GM19239 (cell line): Measurements from ENCODE around the gene MTMR3.

Experiments
- DNase-seq: peaks from one replicate; pipeline ENCODE4 v3.0.0; 2011; ENCODE audit warnings: low spot score; ENCODE audit not compliant: insufficient read length
- FAIRE-seq: peaks from 2 replicates; lab custom pipeline; 2011; peaks lifted over from hg19 to GRCh38; lab: Jason Lieb, UNC

The MTMR3 gene

DNA sequence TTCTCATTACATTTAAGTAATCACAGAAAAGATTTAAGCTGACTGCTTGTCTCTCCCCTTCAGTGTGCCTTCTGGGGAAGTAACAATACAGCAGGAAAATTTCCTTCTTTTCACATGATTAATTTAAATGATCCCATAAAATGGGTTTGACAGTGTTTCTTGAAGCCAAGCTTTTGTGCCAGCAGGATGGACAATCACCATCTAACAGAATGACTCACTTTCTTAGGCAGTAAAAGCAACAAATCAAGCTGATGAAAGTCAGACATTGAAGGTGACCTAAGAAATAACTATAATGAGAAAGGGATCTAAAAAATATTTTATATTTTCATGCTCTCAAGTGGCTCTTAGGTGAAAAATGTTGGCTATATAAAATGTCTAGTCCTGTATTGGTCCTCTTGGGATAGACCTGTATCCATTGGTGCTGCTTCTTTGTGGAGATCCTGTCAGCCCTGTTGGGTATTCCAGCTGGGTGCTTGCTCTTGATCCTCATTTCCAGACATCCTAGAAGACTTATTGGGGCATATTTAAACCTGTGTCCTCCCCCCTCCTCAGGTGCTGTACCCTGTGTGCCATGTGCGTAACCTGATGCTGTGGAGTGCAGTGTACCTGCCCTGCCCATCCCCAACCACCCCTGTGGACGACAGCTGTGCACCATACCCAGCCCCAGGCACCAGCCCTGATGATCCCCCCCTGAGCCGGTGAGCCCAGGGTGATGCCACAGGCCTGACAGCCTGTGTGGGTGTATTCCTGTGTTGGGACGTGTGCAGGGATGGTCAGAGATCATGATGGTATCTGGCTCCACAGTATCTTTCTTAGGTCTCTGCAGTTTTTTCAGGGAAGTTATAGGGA, 134.6 kb downstream of the MTMR3 start:
- DNase-seq: no peak
- FAIRE-seq: no peak

DNA sequence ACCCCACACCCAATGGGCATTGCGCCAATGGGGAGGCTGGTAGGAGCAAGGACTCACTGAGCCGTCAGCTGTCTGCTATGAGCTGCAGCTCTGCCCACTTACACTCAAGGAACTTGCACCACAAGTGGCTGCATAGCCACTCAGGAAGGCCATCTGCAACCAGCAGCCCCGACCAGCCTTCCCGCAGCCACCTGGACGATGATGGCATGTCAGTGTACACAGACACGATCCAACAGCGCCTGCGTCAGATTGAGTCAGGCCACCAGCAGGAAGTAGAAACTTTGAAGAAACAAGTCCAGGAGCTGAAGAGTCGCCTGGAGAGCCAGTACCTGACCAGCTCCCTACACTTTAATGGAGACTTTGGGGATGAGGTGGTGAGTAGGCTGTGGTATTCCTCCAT, 137.5 kb downstream of the MTMR3 start:
- DNase-seq (no peak), FAIRE-seq (no peak)

DNA sequence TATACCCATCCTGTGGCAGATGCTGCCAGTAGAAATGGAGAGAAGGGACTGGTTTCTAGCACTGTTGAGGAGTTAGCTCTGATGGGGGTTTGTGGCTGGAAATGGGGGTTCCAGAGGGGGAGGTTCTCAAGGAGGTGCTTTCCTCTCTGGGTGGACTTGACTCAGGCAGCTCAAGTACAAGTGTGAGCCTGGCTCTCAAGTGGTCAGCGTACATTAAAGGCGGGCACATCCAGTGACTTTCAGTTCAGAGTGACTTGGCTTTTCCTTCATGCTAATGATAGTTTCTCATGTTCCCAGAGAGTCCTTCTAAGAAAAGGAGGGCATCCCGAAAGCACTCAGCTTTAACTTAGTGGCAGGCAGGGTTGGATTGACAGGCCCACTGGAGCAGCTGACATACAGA, 138.4 kb downstream of the MTMR3 start:
- no peak for DNase-seq
- FAIRE-seq: no peak

DNA sequence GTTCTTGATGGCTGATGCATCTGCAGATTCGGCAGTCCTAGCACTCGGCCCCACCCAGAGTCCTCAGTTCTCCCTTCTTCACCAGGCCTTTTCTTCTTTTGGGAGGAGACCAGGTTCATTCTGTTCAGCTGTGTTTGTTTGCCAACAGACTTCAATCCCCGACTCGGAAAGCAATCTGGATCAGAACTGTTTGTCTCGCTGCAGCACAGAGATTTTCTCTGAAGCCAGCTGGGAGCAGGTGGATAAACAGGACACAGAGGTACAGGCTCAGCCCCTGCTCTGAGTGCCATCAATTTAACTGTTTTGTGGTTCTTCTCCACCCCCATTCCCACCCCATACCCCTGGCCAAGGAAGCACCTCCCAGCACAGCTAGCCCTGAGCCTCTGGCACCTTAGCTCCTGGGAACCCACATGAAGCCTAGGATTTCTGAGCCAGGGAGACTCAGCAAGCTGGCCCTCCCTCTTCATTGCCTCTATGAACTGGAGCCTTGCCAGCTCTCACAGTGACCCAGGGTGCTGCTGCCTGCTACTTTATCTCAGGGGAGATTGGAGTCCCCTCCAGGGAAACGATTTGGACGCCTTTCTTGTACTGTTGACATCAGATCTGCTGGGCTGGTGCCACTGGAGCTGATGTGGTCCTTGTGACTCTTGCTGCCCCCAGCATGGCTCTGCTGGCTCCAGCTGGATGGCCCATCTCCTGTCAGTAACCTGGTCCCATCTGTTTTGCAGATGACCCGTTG, 139.1 kb downstream of the MTMR3 start:
- DNase-seq: no peak
- FAIRE-seq: no peak

DNA sequence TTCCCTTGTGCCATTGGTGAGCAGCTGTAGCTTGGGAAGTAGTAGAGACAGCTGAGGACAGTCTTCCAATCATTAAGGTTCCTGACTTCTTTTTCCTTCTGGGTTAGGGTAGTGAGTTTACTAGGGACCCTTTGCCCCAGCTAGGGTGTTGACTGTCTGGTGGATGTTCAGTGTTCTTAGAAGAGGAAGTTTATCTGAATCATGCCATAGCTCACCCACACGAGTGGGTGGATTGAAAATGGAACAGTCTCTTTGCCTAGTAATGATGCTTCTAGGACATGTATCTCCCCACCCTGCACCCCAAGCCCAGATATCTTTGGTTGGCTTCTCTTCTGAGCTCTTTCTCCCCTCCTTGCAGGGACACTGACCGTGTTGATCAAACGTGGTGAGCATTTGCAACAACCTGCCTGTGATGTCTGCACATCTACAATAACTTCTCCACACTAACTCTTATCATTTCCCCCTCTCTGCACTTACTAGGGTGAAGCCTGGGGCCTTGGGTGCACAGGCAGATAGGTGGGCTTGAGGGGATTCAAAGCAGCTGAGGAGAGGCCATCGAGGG, 140.2 kb downstream of the MTMR3 start:
- FAIRE-seq: no peak

DNA sequence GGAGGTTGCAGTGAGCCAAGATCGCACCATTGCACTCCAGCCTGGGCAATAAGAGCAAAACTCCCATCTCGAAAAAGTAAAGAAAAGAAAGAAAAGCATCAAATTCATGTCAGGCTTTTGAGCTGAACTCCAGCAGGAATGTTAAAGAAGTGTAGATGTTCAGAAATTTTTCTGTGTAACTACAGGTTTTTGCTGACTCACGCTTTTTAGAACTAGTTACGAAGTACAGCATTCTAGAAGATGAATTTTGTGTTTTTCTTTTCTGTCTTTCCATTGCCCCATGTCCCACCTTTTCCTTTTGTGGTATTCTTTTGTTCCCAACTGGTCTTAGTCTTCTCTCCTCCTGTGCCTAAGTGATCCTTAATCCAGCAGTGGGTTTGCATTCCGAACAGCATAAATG, 141.3 kb downstream of the MTMR3 start:
- DNase-seq: no peak
- no peak for FAIRE-seq

More for the DNA sequence above, 140.2 kb downstream of the MTMR3 start:
- DNase-seq: no peak

DNA sequence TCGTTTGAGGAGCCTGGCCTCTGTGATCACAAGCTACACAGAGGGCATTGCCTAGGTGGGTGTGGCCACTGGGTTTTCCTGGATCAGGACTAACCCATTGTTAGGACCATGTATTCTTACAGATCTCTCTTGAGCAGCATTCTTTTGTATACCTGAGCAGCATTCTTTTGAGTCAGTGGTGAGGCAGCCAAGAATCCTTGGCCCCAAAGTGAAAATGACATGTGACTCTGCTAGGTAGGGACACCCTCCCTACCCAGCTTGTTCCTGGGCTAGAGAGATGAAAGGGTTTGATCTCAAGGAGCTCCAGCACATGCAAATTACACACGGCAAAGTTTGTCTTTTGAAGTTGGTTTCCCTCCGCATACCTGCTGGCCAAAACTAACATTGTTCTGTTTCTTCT, 142.2 kb downstream of the MTMR3 start:
- DNase-seq (no peak), FAIRE-seq (no peak)

DNA sequence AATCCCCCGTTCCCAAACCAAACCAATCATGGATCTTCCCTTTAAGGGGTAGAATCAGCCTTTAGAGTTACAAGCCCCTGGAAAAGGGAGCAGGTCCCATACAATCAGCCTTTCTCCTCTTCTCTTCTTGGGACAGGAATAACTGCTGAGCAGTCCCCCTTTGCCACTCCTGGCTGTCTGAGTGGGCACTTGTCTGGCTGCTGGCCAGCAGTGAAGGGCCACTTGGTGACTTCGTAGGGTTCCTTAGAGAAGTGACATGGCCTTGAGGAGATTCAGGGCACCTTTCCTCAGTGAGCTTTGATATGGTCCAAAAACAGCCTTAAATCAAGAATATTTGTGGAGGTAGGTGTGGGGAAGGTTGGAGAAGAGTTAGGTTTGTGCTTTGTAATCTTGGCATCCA, 143.8 kb downstream of the MTMR3 start:
- DNase-seq (no peak), FAIRE-seq (no peak)

DNA sequence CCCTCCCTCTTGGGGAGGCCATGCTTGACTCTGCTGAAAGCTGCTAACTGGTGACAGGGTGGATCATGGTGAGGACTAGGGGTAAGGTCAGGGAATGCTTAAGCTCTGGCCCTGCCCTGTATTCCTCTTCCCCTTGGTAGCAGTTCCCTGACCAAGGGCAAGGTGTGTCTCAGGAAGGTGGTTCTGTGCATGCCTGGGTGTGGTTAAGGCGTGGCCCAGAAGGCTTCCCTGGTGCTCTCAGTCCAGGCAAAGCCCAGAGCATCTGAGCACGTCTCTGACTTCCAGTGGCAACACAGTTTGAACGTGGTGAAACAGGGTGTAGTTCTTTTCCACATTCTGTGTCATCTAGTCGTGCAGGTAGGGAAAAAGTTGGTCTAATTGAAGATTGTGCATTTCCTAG, 144.2 kb downstream of the MTMR3 start:
- DNase-seq: no peak
- FAIRE-seq: no peak

DNA sequence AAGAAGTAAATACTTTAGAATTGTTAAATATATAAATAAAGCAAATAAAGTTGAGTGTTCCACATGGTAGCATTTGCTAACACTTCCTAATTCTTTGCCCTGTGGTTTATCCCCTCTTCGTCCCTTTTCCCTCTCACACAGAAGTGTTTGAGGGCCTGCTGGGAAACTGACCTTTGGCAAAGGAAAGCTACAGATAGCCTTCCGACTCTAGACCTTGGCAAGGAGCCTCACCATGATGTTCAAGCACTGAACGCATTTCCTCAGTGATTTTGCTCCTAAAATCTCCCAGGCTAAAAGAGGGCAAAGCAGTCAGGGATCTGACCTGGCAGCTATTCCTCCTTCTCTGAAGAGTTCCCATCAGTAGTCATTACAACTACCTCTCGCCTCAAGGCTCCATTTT, 144.8 kb downstream of the MTMR3 start:
- FAIRE-seq: no peak
- DNase-seq: no peak

DNA sequence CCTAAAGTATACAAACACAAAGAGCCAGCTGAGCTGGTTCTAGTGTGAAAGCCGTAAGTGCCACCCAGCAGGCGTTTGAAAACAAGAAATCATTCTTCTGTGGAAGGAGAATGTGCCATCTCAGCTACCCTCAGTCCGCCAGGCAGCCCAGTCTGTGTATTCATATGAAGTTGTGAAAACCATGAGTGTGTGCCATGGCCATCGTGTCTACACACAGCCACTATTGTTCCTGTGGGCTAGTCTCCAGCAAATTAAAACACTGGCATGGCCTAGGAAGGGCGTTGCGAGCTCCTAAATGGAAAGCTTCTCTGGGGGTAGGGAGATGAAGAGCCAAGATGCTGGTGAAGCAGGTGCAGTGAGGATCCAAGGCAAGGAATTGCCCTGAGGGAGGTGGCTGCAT, 145.8 kb downstream of the MTMR3 start:
- DNase-seq (no peak), FAIRE-seq (no peak)

DNA sequence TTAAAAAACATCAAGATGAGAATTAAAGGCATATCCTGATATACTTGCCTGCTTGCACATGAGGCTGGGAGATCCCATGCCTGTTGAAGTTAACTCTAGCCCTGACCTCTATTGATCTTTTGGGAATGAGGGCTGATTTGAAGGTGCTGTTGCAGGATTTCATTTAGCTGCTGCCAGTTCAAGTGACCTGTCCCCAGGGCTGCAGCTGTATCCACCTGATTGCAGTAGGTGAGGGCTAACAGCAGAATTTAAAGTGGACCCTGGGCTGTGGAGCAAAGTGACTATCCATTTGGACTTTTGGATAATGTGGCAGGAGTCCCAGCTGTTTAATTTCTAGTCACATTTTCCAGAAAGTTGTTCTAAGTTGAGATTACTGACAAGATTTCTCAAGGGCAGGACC, 146.5 kb downstream of the MTMR3 start:
- DNase-seq (no peak), FAIRE-seq (no peak)

DNA sequence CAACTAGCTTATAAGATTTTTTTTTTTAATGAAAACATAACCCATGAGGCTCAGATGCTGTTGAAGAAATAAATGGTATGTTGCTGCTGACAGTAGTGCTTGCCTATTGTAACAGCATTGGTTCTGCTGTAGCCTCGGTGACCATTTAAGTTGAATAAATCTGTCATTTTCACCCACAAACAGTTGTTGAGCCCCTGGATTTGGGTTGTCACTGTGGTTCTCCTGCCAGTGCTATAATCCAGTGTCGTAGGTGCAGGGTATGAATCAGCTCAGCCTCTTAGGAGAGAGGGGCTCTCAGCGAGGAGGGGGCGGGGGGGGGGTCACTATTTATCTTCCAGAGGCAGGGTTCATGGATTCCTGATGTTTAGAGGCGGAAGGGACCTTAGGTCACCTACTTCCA, 147.4 kb downstream of the MTMR3 start:
- FAIRE-seq: no peak
- no peak for DNase-seq

DNA sequence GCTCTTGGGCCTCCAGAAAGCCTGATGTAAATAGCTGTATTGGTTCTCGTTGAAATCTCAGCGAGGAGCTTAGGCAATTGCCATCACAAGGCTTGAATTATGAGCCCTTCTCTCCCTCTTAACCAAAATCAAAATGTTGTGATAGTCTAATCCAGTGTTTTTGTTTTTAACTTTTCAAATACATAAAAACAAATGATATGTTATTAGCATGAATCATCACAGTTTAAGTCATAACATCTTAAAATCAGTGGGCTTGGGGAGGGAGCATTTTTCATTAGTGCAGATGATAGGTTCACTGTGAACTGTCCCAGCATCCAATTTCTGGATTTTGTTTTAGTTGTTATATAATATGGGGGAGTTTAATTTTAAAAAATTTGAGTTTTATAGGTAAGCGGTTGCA, 148.4 kb downstream of the MTMR3 start:
- no peak for FAIRE-seq

DNA sequence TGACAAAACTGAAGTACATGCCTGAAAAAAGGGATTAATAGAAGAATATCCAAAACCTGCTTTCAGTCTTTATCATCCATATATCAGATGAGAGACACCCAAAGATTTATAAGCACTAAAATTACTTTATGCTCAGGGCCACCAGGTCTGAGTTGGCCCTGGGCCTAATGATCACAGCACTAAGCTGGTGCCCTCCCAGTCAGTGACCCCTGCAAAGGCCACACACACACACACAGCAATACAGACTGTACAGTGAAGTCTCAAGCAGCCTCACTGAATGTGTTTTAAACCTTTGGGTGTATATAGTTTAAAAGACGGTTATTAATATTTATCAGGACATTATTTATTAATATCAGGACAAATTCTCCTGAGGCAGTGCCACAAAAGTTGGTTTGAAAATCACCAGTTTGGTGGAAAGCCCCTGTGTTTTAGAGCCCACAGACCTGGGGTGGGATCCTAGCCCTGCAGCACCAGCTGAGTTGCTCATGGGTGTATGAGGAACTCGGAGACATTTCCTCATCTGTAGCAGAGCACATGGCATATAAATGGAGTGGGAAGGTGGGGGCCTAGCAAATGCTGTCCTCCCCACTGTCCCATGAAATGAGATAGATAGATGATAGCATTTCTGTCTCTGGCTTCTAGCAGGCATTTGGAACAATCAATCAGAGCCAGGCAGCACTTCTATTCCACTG, 148.9 kb downstream of the MTMR3 start:
- DNase-seq: no peak

More for the DNA sequence above, 148.4 kb downstream of the MTMR3 start:
- DNase-seq: no peak

DNA sequence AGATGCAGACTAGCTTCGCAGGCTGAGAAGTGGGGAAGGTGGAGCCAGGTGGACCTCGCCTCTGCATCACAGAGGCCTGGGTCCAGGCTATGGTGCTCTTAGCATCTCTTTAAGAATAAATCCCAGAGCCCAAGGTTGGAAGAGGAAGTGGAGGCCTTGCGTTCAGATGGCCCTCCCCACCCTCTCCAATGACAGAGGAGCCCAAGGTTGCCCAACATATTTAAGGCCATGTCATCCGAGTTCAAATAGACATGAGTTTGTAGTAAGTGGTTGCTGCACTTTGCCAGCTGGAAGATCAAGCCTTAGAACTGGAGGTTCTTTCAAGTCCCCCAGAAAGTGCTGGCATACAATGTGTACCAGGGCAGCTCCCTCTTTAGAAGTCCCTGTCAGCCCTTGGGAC, 150.2 kb downstream of the MTMR3 start:
- FAIRE-seq (no peak), DNase-seq (no peak)

More for the DNA sequence above, 148.9 kb downstream of the MTMR3 start:
- FAIRE-seq: no peak

DNA sequence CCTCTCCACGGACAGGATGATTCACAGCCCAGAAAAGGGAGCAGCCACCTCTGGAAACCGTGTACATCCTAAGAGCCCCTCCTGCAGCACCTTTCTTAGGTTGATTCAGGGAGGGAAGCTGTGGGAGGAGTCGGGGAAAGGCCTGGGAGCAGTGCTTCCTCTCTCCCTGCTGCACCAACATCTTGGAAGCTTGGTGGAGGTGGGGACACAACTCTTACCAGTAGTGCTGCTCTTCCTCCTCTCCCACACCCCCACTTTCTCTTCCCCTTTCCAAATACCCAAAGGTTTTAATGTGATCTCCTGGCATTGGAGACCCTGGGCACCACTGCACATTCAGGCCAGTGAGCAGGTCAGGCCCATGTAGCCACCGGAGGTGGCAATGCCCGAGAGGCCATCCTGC, 150.9 kb downstream of the MTMR3 start:
- no peak for FAIRE-seq

DNA sequence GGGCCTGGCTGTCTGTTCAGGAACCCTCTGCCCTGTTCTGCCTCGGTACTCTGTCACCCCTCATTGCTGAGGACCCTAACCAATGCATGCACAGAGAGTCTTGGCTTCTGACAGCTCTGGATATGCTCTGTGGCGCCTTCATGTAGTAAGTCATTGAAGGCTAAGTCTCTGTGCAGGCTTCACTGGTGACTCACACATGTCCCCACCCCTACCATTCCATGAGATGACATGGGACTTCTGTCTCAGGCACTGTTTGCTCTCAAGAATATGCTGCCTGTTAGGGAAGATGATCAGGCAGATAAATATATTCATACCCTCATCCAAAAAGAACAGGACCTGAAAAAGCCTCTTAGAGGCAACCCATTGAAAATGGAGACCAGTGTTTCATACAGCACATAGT, 153.7 kb downstream of the MTMR3 start:
- no peak for FAIRE-seq
- DNase-seq: no peak

More for the DNA sequence above, 150.9 kb downstream of the MTMR3 start:
- no peak for DNase-seq

DNA sequence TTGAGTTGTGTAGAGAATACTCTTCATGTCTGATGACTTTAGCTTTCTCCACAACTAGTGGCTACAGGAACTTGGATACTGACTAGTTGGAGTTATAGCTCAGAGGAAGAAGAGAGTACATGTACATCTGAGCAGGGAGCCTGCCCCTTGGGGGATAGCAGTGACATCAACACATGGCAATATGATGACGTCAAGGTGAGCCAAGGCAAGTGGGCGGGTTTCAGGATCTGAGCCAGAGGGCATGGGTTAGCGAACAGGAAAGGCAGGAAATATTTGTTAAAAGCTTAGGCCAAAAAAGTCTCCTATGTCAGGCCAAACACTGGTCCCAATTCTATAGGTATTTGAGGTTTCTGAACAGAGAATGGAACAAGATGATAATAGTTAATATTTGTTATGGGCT, 155.2 kb downstream of the MTMR3 start:
- no peak for DNase-seq
- no peak for FAIRE-seq

DNA sequence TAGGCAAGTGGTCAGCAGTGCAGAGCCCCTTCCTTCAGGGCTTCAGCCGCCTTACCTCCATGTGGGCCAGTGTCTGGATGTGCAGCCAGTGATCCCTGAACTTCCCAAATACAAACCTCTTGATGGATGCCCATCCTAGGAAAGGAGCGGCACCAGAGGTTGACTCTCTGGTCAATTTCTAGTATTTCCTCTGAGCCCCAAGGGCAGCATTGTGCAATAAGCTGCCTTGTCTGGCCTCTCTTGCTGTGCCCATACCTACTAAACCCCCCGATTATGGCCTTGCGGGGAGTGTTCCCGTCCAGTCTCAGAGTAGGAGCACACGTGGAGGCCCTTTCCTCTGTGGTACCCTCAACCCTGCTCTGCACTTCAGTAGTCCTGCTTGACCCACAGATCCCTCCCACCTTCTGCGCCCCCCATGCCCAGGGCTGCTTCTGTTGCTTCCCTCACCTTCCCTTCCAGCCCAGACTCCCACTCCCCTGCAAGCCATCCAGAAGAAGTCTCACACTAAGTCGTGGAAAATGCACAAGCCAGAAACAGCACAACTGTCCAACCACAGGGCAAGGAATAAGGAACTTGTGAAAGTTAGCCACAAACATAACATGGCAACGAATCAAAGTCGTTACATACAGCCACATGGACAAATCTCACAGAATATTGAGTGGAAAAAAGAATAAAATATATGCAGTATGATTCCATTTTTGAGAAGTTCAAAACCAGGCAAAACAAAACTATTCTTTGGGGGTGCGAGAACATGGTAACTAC, 157.7 kb downstream of the MTMR3 start:
- FAIRE-seq (no peak), DNase-seq (no peak)
